SH-SY5Y (cell line): ENCODE measurements around the gene TMPRSS12.

Experiments
- GATA2 ChIP-seq: IDR thresholded peaks from 2 replicates; pipeline ENCODE4 v1.6.1; 2011; ENCODE audit warnings: mild to moderate bottlenecking, low read depth, low read length
- GATA3 ChIP-seq: IDR thresholded peaks from 2 replicates; pipeline ENCODE4 v1.6.1; 2011; ENCODE audit warnings: low read depth, mild to moderate bottlenecking, low read length, moderate library complexity

DNA sequence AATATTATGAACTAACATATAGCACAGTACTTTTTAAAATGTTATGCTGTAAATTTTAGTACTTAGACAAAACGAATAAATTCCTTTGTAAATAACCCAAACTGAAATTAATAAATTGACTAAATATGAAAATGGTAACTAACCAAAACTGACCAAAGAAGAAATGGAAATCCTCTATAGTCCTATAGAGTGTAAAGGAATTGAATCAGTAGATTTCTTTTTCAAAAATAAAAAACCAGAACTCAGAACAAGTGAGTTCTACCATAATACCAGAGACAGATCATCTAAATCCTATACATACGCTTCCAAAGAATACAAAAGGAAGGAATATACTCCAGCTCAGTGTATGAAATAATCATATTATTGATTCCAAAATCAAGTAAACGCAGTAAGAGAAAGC lies 39.8 kb downstream of the TMPRSS12 start:
- no peak for TF ChIP-seq GATA3
- TF ChIP-seq GATA2: no peak
